HG02840 (cell line): Measurements from ENCODE around the gene PPP1R16B.

Experiments
- ATAC-seq: cut with Tn5 transposase; IDR thresholded peaks from one replicate; pipeline ENCODE4 v1.9.1; 2021; ENCODE audit warnings: mild to moderate bottlenecking, moderate library complexity, moderate number of reproducible peaks; ENCODE audit not compliant: unreplicated experiment, low FRiP score

The PPP1R16B gene

GRCh38 chr20:38872036-38872435, 66.5 kb downstream of the PPP1R16B start:
- ATAC-seq = no peak

DNA sequence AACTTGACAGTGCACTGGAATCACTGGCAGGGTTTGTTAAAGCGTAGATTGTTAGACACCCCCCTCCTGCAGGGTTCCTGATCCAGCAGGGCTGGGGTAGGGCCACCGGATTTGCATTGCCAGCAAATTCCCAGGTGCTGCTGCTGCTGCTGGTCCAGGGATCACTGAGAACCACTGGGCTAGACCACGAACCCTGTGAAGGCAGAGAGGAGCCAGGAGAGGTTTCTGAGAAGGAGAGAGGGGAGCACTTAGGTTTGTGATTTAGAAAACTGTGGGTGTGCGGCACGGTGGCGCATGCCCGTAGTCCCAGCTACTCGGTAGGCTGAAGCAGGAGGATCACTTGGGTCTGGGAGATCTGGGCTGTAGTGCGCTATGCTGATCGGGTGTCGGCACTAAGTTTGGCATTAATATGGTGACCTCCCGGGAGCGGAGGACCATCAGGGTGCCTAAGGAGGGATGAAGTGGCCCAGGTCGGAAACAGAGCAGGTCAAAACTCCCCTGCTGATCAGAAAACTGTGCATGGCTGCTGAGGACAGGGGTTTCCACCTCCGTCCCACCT, 67.1 kb downstream of the PPP1R16B start:
- no peak for ATAC-seq

GRCh38 chr20:38873050-38873581, 67.6 kb downstream of the PPP1R16B start:
- ATAC-seq = peak; percentile 48

DNA sequence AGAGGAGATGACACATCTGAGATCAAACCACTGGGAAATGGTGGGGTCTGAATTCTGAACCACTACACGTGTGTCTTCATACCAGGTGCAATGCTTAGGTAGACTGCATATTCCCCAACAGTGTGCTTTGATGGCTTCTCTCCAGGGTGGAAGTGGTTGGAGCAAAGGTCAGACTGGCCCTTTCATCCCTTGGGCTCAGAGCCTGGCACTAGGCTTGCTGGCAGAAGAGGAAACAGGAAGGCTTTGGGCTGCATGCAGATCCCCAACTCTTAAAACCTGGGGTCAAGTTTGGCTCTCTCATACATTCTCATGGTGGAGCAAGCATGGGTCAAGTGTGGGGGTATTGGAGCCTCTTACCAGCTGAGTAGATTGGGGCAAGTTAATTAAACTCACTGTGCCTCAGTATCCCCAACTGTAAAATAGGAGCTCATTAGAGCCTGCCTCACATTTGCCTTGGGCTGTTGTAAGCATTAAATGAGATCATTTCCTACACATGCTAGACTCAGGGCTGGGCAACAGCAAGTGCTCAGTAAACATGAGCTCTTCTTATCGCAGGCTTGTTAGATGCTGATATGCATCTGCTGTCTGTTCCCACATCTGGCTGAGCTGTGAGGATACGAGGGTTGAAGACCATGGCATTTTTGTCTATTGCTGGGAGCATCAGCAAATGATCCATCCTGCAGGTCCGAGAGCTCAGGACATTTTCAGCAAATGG, 69.1 kb downstream of the PPP1R16B start:
- peak; percentile 5 for ATAC-seq

- peak; percentile 55 for ATAC-seq
Observed at GRCh38 chr20:38875175-38875993, 69.9 kb downstream of the PPP1R16B start.

GRCh38 chr20:38877483-38877882, 72.0 kb downstream of the PPP1R16B start:
- no peak for ATAC-seq

DNA sequence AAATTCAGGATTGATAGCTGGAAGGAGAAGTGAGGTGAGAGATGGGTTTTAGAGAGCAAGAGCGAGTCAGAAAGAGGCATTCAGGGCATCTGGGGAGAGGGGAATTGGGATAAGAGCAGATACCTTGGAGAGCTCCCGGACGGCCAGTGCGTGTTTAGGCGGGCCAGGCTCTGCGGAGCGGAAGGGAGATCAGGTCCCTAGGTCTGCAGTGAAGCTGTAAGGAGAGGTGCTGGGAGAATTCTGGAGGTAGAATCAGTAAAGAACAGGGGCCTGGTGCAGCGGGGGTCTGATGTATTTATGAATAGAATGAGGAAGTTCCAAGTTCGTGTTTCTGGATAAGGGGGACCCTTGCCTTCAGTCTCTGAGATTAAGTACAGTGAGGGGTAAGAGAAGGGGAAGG, 73.4 kb downstream of the PPP1R16B start:
- ATAC-seq = no peak

DNA sequence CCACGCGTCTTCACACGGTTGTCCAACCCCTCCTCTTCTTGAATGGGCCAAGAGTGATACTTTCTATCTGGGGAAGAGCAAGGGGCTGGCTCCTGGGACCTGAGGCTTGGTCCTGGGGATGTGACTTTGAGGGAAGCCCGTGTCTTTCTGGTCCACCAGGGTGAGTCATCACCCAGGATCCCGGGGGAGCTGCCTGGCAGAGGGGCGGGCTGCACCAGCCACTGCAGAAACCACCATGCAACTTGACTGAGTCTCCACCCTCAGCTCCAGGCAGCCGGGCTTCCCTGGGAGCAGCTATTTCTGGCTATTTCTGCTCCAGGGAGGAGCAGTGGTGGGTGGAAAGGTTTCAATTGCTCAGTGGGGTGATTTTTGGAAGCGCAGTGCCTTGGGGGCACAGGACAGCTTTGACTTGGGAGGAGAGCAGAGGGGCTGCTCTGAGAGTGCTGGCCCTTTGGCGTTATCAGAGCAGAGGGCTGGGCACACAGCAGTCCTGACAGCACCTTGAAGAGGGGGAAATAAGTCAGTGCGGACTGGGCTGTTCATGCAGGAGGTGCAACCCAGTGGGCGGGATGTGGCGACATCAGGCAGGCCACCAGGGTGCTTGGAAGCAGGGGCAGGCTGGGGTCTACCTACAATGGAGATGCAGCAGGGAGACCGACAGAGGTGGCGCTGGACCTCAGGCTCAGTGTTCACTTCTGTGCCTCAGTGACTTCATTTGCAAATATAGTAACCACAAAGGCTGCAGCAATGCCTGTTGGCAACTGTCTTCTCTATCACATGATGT, 75.6 kb downstream of the PPP1R16B start:
- no peak for ATAC-seq

DNA sequence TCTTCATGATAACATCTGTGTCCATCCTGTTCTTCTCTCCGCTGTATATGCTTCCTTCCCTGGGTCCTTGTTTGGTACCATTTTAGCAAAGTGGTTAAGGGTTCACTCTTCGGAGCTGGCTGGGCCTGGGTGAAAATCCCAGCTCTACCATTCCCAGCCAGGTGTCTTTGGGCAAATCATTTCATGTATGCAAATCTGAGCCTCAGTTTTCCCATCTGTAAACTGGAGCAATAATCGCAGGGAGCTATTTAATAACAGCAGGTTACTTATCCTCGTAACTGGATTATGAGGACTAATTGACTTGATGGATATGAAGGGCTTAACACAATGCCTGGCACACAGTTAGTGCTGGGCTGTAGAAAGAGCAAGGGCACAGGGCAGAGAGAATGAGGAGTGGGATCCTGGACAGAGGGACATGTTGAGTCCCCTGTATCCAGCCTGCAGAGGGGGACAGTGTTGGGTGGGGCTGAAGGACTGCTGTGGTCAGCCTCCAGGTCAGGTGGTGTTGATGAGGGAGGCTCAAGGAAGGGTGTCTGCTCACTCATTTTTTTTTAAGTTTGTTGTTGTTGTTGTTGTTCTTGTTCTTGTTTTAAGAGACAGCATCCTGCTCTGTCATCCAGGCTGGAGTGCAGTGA, 76.4 kb downstream of the PPP1R16B start:
- ATAC-seq = no peak

DNA sequence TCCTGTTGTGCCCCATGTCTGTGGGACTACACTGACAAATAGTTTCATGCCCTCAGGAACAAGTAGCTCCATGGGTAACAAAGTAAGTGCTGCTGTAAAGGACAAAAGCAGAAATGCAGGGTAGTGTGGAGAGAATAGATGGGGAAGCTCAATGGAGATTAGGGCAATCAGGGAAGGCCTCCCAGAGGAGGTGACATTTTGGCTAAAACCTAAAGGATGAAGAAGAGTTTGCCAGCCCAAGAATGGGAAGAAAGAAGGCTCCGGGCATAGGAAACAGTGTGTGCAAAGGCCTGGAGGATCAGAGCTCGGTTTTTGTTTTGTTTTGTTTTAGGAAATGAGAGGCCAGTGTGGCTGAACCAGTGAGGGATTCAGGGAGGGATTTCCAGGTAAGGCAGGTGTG, 77.1 kb downstream of the PPP1R16B start:
- no peak for ATAC-seq

DNA sequence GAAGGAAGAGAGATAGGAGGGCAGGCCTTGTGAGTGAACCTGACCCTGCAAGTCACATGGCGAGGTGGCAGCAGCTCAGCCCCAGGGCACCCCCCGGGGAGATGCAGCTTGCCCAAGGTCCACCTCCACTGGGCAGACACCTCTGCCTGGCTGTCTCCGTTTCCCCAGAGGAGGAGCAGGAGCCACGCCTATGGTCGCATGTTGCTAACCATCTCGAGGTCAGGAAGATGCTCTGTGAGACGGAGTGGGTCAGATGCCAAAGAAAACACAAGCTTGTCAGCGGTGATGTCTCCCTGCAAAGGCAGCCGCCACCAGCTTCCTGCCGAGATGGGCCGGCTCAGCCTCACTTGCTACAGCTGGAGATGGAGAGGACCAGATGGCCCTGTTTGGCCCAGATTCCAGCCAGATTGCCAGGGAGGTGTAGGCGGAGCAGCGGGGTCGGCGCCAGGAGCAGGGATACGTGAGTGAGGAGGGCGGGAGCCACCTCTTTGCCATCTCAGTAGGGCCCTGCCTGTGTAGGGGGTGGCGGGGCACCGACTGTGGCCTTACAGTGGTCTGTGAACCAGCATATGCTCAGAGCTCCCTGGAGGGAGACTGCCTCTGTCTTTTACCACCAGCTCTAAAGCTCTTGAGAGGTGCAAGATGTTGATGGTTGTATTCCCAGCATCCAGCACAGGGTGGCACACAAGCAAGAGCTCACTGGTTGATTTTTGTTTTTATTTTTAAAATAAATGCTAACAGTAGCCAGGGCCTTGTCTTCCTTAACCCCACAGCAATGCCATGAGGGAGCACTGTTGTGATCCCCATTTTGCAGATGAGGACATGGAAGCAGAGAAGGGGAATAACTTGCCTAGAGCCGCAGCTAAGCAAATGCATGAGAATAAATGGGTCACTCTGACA, 77.8 kb downstream of the PPP1R16B start:
- no peak for ATAC-seq

- no peak for ATAC-seq
Observed at GRCh38 chr20:38883981-38884733, 78.7 kb downstream of the PPP1R16B start.

GRCh38 chr20:38885357-38885756, 79.9 kb downstream of the PPP1R16B start:
- ATAC-seq = no peak

DNA sequence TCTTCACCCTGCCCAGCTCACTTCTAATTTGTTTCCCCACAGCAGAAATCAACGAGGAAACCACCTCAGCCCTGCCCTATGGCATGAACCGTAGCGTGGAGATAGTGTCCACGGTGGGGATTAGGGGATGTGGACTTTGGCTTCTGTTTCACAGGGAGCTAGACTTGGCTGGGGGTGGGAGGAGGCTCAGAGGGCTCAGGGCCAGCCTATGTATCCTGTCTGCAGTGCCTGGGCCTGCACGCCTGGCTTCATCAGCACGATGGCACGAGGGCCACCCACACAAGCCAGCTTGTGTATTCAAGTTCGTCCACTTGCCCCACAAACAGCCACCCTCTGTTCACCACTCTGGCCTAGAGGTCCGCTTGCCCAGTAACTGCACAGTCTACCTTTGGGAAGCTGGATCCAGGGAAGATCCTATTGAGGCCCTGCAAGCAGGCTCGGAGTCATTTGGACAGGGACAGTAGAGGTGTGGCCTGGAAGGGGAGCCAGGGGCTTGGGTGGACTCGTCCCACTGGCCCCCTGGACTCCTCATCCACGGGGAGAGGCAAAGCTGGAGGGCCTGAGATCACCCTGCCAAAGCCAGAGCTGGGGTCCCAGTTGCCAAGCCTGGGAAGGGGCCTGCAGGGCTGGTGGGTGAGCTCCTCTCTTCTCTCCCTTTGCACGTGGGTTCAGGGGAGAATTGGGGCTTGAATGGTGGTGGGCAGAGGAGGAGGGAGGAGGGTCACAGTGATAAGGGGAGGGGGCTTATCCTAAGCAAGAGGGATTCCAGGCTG, 82.7 kb downstream of the PPP1R16B start:
- no peak for ATAC-seq

DNA sequence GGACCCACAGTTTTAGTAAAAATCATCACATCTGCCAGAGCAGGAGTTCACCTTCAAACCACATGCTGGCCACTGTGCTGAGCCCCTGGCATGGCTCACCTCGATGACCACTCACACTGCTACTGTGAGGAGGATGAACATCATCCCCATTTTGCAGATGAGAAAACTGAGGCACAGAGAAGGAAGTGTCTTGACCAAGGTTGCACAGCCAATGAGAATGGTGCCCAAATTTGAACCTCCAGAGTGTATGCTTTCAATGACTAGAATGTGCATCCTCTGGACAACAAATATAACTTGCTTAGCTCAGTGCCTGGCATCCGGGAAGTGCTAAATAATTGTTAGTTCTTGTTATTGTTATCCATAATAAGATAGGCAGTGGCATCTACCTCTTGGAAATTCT, 83.6 kb downstream of the PPP1R16B start:
- no peak for ATAC-seq

DNA sequence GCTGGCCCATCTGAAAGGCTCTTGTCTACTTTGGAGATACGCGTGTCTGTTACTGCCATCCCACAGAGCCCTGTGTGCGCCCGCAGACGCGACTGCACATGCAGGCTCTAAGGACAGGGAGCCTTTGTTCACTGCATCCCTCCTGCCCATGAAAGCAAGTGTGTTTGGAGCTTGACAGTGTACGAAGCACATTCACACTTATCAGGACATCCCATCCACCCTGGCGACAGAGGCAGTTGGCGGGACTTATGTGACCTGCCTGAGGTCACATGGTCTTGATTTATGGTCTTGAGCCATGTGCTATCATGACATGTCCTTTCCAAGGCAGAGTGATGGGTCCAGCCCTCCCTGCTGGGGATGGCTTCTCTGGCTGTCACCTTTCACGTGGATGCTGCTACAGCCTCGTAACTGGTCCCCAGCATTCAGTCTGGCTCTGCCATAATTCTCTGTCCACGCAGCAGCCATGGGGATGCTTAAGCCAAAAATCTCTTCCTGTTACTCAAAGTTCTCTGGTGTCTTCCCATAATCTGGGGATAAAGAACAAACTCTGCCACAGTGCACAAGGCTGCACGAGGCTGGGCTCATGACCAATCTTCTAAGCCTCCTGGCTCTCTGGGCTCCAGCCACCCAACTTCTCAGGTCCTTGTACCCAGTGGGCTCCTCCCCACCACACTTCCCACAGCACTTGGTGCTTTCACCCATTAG, 84.4 kb downstream of the PPP1R16B start:
- ATAC-seq = no peak

GRCh38 chr20:38890497-38890818, 85.0 kb downstream of the PPP1R16B start:
- no peak for ATAC-seq
